ENCODE results near the gene PGAP3.

- TF ChIP-seq ZNF792 (tag by site-specific recombination; IDR thresholded peaks at IDR 0.05) = no peak
- TF ChIP-seq ZNF449 (tag by site-specific recombination; IDR thresholded peaks at IDR 0.05) = no peak
- TF ChIP-seq CTCF (tag by site-specific recombination; IDR thresholded peaks at IDR 0.05) = no peak
- TF ChIP-seq ZSCAN23 (tag by site-specific recombination; IDR thresholded peaks at IDR 0.05) = no peak
Measured at GRCh38 chr17:39635614-39636176, 52.2 kb downstream of the PGAP3 start.

Data from HEK293 (cell line).